ENCODE results near the gene C2orf42. TPM values are rescaled to one million over a fixed set of nuclear protein-coding genes. Genes with fewer than 3 reads are reported as not detected.
"Not testable (repeated sequence)": the region's sequence is repeated elsewhere in the genome, so short reads cannot be mapped to it uniquely, and the experiment has no call there.

Gene C2orf42
- polyA plus RNA-seq, 3 donors from 2014 or later: 12.8 to 36.8 (median 19.7) TPM

GRCh38 chr2:70148211-70148760 is 42.5 kb downstream of the C2orf42 start:
- peaks cover 11 to 14% of the 10 kb centered on the region in 2 donors for H3K4me1 Mint-ChIP-seq
- H3K27ac Mint-ChIP-seq; H3K9me3 Mint-ChIP-seq; H3K27me3 Mint-ChIP-seq (ENCODE audit: low read depth in 3 of 3); DNase-seq; H3K4me3 Mint-ChIP-seq: not testable (repeated sequence)
- peaks cover 7 to 30% (median 7%) of the 10 kb centered on the region in 3 donors for H3K36me3 Mint-ChIP-seq

GRCh38 chr2:70145851-70146739 is 44.7 kb downstream of the C2orf42 start:
- H3K27ac Mint-ChIP-seq: peak overlapping the region in 4 of 6 donors; percentile 2 to 66 (median 28)
- H3K4me3 Mint-ChIP-seq: no peak overlapping the region
- H3K36me3 Mint-ChIP-seq: peaks cover 3 to 17% (median 7%) of the 10 kb centered on the region in 3 donors
- DNase-seq: no peak
- peaks cover 27 to 28% of the 10 kb centered on the region in 2 donors for H3K4me1 Mint-ChIP-seq
- no peaks in the 10 kb centered on the region for H3K9me3 Mint-ChIP-seq
- H3K27me3 Mint-ChIP-seq (ENCODE audit: low read depth in 3 of 3): peaks cover 15 to 23% (median 19%) of the 10 kb centered on the region in 3 donors

GRCh38 chr2:70145144-70145490 is 45.7 kb downstream of the C2orf42 start:
- peak overlapping the region in 1 of 5 donors; percentile 53 for H3K4me3 Mint-ChIP-seq
- H3K9me3 Mint-ChIP-seq: no peaks in the 10 kb centered on the region
- H3K27ac Mint-ChIP-seq: peak overlapping the region; percentile 68 to 100 (median 100)
- H3K4me1 Mint-ChIP-seq: peaks cover 36 to 37% of the 10 kb centered on the region in 2 donors
- H3K36me3 Mint-ChIP-seq: peaks cover 3 to 13% (median 4%) of the 10 kb centered on the region in 3 donors
- no peak for DNase-seq
- peaks cover 15 to 25% (median 20%) of the 10 kb centered on the region in 3 donors for H3K27me3 Mint-ChIP-seq (ENCODE audit: low read depth in 3 of 3)

- peaks cover 42% of the 10 kb centered on the region in 2 donors for H3K4me1 Mint-ChIP-seq
- H3K4me3 Mint-ChIP-seq: peak overlapping the region in 3 of 5 donors; percentile 17 to 53 (median 44)
- peaks cover 3 to 8% (median 4%) of the 10 kb centered on the region in 3 donors for H3K36me3 Mint-ChIP-seq
- DNase-seq: no peak
- H3K27me3 Mint-ChIP-seq (ENCODE audit: low read depth in 3 of 3): peaks cover 15 to 28% (median 20%) of the 10 kb centered on the region in 3 donors
- H3K9me3 Mint-ChIP-seq: no peaks in the 10 kb centered on the region
- H3K27ac Mint-ChIP-seq: peak overlapping the region; percentile 99 to 100 (median 100)
Measured at GRCh38 chr2:70144443-70145143, 46.2 kb downstream of the C2orf42 start.

GRCh38 chr2:70143314-70144150 is 47.3 kb downstream of the C2orf42 start:
- H3K27ac Mint-ChIP-seq: peak overlapping the region; percentile 99 to 100 (median 100)
- H3K9me3 Mint-ChIP-seq: no peaks in the 10 kb centered on the region
- peaks cover 49% of the 10 kb centered on the region in 2 donors for H3K4me1 Mint-ChIP-seq
- peak; percentile 63 to 68 (median 64) for DNase-seq
- H3K4me3 Mint-ChIP-seq: peak overlapping the region; percentile 86 to 92 (median 90)
- peaks cover 15 to 28% (median 20%) of the 10 kb centered on the region in 3 donors for H3K27me3 Mint-ChIP-seq (ENCODE audit: low read depth in 3 of 3)
- no peaks in the 10 kb centered on the region for H3K36me3 Mint-ChIP-seq

- peaks cover 54 to 55% of the 10 kb centered on the region in 2 donors for H3K4me1 Mint-ChIP-seq
- peaks cover 15 to 28% (median 20%) of the 10 kb centered on the region in 3 donors for H3K27me3 Mint-ChIP-seq (ENCODE audit: low read depth in 3 of 3)
- peak overlapping the region; percentile 86 to 92 (median 90) for H3K4me3 Mint-ChIP-seq
- DNase-seq: peak; percentile 99 to 100 (median 100)
- no peaks in the 10 kb centered on the region for H3K9me3 Mint-ChIP-seq
- peak overlapping the region; percentile 99 to 100 (median 100) for H3K27ac Mint-ChIP-seq
- no peaks in the 10 kb centered on the region for H3K36me3 Mint-ChIP-seq
Measured at GRCh38 chr2:70142590-70143313, 48.1 kb downstream of the C2orf42 start.

GRCh38 chr2:70141902-70142589 is 48.8 kb downstream of the C2orf42 start:
- Mint-ChIP-seq H3K9me3 (no peaks in the 10 kb centered on the region), H3K36me3 (peaks cover 0 to 3% (median 0%) of the 10 kb centered on the region in 3 donors), H3K27ac (peak overlapping the region; percentile 99 to 100 (median 100)), H3K4me1 (peaks cover 61 to 62% of the 10 kb centered on the region in 2 donors), H3K27me3 (ENCODE audit: low read depth in 3 of 3) (peaks cover 15 to 30% (median 20%) of the 10 kb centered on the region in 3 donors), H3K4me3 (peak overlapping the region; percentile 83 to 94 (median 90))
- no peak for DNase-seq

- Mint-ChIP-seq H3K36me3 (peaks cover 0 to 3% (median 0%) of the 10 kb centered on the region in 3 donors), H3K9me3 (no peaks in the 10 kb centered on the region), H3K4me1 (peaks cover 67 to 68% of the 10 kb centered on the region in 2 donors), H3K27ac (peak overlapping the region; percentile 99 to 100 (median 100)), H3K4me3 (peak overlapping the region; percentile 83 to 94 (median 87)), H3K27me3 (ENCODE audit: low read depth in 3 of 3) (peaks cover 15 to 30% (median 20%) of the 10 kb centered on the region in 3 donors)
- peak; percentile 84 for DNase-seq
Measured at GRCh38 chr2:70141212-70141901, 49.5 kb downstream of the C2orf42 start.

GRCh38 chr2:70140791-70141211 is 50.0 kb downstream of the C2orf42 start:
- H3K9me3 Mint-ChIP-seq: no peaks in the 10 kb centered on the region
- H3K4me3 Mint-ChIP-seq: peak overlapping the region; percentile 83 to 94 (median 87)
- no peak for DNase-seq
- peak overlapping the region; percentile 99 to 100 (median 100) for H3K27ac Mint-ChIP-seq
- peaks cover 0 to 3% (median 0%) of the 10 kb centered on the region in 3 donors for H3K36me3 Mint-ChIP-seq
- H3K4me1 Mint-ChIP-seq: peaks cover 72 to 74% of the 10 kb centered on the region in 2 donors
- H3K27me3 Mint-ChIP-seq (ENCODE audit: low read depth in 3 of 3): peaks cover 18 to 34% (median 24%) of the 10 kb centered on the region in 3 donors

- not testable (repeated sequence) for H3K36me3 Mint-ChIP-seq, DNase-seq, H3K9me3 Mint-ChIP-seq
- Mint-ChIP-seq H3K4me1 (peaks cover 85 to 92% of the 10 kb centered on the region in 2 donors), H3K4me3 (peak overlapping the region; percentile 78 to 94 (median 89)), H3K27ac (peak overlapping the region; percentile 97 to 99 (median 98)), H3K27me3 (ENCODE audit: low read depth in 3 of 3) (peaks cover 13 to 23% (median 20%) of the 10 kb centered on the region in 3 donors)
Measured at GRCh38 chr2:70134323-70134983, 56.4 kb downstream of the C2orf42 start.

Data from immature natural killer cell (primary cell).